ENCODE results near the gene FAT2.
"Not testable (repeated sequence)": the region's sequence is repeated elsewhere in the genome, so short reads cannot be mapped to it uniquely, and the experiment has no call there.

FAT2 gene

DNA sequence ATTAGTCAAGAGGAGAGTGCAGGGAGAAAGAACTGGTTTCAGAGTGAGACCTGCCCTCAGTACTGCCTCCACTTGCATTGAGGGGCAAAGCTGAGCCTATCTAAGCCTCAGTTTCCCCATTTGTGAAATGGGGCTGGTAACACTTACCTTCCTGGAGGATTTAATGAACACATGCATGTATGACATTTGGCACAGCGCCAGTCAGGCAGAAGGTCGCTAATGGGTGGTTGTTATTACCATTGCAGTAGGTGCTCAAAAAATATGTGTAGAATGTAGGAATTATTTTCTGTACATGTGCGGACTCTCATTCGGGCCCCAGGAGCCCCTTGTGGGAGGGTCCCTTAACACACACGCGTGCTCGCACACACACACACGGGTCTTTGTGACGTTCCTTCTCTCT lies 10.9 kb downstream of the FAT2 start:
- ChIA-PET CTCF (interaction anchor here (3.0 kb wide), 1 partner anchor 18 kb away, joined by 10 read pairs; no protein-coding TSS in a partner anchor), POLR2A (no interaction called here)
- no peak for DNase-seq (ENCODE audit: extremely low spot score)
- no peak for TF ChIP-seq CTCF (IDR thresholded peaks at IDR 0.05; ENCODE audit: control extremely low read depth, extremely low read depth, low read depth, missing control alignments)

DNA sequence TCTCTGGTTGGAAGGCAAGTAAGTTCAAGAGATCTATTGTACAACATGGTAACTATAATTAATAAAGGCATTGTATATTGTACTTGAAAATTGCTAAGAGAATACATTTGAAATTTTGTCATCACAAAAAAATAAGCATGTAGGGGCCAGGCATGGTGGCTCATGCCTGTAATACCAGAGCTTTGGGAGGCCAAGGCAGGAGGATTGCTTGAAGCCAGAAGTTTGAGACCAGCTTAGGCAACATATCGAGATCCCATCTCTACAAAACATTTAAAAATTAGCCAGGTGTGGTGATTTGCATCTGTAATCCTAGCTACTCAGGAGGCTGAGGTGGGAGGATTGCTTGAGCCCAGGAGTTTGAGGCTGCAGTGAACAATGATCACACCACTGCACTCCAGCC lies 12.0 kb downstream of the FAT2 start:
- CTCF ChIA-PET; POLR2A ChIA-PET; DNase-seq (ENCODE audit: extremely low spot score): not testable (repeated sequence)

GRCh38 chr5:151578326-151579025 lies 12.7 kb downstream of the FAT2 start:
- CTCF ChIA-PET = interaction anchor here (1.0 to 1.3 kb wide), 3 partner anchors 15 to 141 kb away, joined by 3 to 4 read pairs (median 3); no protein-coding TSS in a partner anchor

GRCh38 chr5:151577566-151577965 lies 13.6 kb downstream of the FAT2 start:
- TF ChIP-seq CTCF (IDR thresholded peaks at IDR 0.05; ENCODE audit: control extremely low read depth, extremely low read depth, low read depth, missing control alignments) = no peak
- ChIA-PET POLR2A (no interaction called here), CTCF (interaction anchor here (1.0 to 1.3 kb wide), 3 partner anchors 16 to 141 kb away, joined by 3 to 4 read pairs (median 3); no protein-coding TSS in a partner anchor)
- no peak for DNase-seq (ENCODE audit: extremely low spot score)

More at GRCh38 chr5:151578326-151579025, 12.7 kb downstream of the FAT2 start:
- POLR2A ChIA-PET = no interaction called here
- TF ChIP-seq CTCF (IDR thresholded peaks at IDR 0.05; ENCODE audit: control extremely low read depth, extremely low read depth, low read depth, missing control alignments) = no peak
- DNase-seq (ENCODE audit: extremely low spot score) = no peak

GRCh38 chr5:151574444-151574996 lies 16.6 kb downstream of the FAT2 start:
- ChIA-PET POLR2A (no interaction called here), CTCF (interaction anchor here (0.8 kb wide), 1 partner anchor 10 kb away, joined by 3 read pairs; no protein-coding TSS in a partner anchor)
- no peak for TF ChIP-seq CTCF (IDR thresholded peaks at IDR 0.05; ENCODE audit: control extremely low read depth, extremely low read depth, low read depth, missing control alignments)
- DNase-seq (ENCODE audit: extremely low spot score) = no peak

DNA sequence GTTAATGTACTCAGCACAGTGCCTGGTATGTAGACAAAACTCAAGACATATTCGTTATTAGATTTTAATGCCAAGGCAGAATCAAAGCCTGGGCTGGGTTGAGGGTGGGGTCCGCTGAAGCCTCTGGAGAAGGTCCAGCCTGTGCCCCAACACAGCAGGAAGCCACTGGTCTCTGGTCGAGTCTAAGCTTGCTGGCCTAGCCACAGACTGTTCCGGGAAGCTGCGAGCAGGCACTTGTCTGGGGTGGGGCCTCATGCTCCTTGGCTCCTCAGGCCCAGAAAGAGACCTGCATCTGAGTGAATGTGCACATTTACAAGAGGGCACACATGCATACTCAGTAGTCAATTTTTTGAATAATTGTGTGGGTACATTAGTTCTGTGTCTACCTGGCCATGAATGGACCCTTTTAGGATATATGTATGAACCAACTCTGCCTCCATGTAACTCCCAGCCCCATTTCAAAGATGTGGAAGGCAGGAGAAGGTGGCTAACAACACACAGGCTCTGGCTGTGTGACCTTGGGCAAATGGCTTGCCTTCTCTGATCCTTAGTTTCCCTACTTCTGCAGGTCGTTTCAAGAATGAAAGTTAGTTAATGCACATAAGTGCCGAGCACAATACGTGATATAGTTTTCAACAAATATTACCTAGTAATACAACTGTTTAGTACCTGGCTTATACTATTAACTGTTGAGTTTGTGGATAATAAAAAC lies 18.3 kb downstream of the FAT2 start:
- no peak for TF ChIP-seq CTCF (IDR thresholded peaks at IDR 0.05; ENCODE audit: control extremely low read depth, extremely low read depth, low read depth, missing control alignments)
- no peak for DNase-seq (ENCODE audit: extremely low spot score)
- ChIA-PET CTCF (interaction anchor here (1.5 kb wide), 2 partner anchors 9 to 125 kb away, joined by 3 read pairs; partner anchors contain the start of gene SLC36A1), POLR2A (no interaction called here)

Data from GM10248 (cell line).